AG10803 (cell line): ENCODE data around the gene FOXP1.
A peak's percentile ranks its signal among the peaks of the same experiment; 100 is the strongest.

Source experiments
- DNase-seq: peaks from one replicate; pipeline ENCODE4 v3.0.0; 2010; ENCODE audit warnings: low read depth
- H3K4me3 ChIP-seq: 2 replicates; pipeline ENCODE4 v1.5.1; 2011; ENCODE audit warnings: mild to moderate bottlenecking, low read length, control low read depth
- TF ChIP-seq, protein P1 (sequence below): conservative IDR thresholded peaks from 2 replicates; pipeline ENCODE4 v1.5.1; 2011; ENCODE audit warnings: mild to moderate bottlenecking, low read length, control low read depth, inconsistent platforms

FOXP1 gene

DNA sequence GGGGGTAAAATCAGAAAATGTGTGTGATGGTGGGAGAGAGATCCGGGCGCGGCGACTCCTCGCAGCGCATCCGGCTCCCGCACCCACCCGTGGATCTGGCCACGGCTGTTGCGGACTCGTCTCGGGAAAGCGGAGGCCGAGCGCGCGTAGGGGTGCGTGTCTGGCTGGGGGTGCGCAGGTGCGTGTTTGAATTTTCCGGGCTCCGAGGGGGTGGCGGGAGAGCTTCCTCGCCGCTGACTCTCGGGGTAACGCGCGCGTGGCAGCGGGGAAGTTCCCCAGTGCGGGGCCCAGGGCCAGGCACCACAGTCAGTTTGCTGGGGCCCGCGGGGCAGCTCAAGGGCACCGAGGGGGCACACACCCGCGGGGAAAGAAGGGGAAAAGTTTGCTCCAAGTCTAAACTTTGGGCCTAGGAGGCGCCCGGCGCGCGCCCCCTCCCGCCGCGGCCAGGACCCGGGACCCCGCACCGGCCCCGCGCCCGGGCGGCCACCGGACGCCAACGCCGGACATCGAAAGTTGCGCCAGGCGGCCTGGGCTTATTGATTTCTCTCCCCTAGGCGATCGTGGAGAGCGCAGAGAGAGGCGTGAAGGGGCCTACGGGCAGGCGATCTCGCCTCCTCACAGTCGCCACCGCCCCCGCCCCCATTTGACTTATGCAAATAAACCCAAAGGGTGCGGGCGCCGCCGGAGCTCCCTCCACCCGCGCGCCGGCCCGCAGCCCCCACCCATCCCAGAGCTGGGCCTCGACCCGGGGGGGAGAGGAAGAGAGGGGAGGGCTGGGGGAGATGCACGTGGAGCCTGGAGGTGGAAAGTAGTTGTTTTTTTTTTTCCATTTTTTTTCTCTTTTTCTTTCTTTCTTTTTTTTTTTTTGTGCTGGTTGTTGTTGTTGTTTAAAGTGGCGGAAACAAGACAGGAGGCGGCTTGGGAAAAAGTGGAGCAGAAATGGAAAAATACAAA lies 639 bp downstream of the FOXP1 start:
- TF ChIP-seq, protein P1, sequence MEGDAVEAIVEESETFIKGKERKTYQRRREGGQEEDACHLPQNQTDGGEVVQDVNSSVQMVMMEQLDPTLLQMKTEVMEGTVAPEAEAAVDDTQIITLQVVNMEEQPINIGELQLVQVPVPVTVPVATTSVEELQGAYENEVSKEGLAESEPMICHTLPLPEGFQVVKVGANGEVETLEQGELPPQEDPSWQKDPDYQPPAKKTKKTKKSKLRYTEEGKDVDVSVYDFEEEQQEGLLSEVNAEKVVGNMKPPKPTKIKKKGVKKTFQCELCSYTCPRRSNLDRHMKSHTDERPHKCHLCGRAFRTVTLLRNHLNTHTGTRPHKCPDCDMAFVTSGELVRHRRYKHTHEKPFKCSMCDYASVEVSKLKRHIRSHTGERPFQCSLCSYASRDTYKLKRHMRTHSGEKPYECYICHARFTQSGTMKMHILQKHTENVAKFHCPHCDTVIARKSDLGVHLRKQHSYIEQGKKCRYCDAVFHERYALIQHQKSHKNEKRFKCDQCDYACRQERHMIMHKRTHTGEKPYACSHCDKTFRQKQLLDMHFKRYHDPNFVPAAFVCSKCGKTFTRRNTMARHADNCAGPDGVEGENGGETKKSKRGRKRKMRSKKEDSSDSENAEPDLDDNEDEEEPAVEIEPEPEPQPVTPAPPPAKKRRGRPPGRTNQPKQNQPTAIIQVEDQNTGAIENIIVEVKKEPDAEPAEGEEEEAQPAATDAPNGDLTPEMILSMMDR: no peak
- DNase-seq: peak; percentile 58
- peak overlapping the region; percentile 88 for H3K4me3 ChIP-seq

DNA sequence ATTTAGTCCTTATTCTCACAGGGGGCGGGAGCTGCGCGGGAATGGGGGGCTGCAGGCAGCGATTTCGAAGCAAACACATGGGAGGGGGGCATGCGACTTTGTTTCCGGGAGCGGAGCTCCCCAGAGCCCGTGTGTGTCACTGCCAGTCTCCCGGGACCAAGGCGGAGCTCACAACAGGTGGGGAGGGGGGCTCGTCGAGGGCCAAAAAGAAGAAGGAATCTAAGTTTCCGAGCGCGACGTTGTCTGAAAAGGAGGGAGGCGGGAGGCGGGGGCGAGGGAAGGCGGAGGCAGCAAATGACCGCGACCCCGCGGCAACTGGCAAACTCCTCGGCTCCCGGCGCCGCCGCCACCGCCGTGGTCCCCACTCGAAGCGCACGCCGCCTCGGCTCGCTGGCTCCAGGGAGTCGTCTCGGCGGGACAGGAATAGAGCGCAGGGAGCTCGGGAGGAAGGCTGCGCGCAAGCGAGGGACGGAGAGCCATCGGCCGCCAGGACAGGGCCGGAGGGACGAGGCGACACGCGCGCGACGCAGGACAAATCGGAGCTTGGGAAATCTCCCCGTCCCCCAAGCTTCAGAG lies 1.4 kb downstream of the FOXP1 start:
- DNase-seq: peak; percentile 33
- peak overlapping the region; percentile 88 for H3K4me3 ChIP-seq
- TF ChIP-seq, protein P1: no peak

DNA sequence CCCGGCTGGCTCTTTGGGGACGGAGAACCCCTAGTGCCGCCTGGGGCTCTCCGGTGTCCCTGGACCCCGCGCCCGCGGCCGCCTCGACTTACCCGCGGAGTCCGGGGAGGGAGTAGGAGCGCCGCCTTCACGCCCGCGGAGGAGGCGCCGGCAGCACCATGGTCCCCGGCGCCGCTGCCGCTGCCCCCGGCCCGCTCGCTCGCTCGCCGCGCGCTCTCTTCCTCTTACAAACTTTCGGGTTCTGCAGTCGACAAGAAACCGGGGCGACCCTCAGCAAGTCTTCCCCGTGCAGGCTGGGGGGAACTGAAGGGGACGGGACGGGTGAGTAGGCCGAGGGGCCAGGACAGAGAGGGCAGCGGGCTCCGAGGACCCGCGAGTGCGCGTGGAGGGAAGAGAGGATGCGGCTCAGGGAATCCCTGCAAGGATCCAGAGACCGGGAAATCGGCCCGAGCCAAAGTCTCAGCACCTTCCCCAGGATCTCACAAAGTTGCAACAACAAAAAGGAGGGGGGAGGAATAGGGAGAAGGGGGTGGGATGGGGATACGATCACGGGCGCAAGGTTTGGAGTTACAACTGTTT lies 2.0 kb downstream of the FOXP1 start:
- peak; percentile 36 for DNase-seq
- peak overlapping the region; percentile 88 for H3K4me3 ChIP-seq
- TF ChIP-seq, protein P1: no peak

DNA sequence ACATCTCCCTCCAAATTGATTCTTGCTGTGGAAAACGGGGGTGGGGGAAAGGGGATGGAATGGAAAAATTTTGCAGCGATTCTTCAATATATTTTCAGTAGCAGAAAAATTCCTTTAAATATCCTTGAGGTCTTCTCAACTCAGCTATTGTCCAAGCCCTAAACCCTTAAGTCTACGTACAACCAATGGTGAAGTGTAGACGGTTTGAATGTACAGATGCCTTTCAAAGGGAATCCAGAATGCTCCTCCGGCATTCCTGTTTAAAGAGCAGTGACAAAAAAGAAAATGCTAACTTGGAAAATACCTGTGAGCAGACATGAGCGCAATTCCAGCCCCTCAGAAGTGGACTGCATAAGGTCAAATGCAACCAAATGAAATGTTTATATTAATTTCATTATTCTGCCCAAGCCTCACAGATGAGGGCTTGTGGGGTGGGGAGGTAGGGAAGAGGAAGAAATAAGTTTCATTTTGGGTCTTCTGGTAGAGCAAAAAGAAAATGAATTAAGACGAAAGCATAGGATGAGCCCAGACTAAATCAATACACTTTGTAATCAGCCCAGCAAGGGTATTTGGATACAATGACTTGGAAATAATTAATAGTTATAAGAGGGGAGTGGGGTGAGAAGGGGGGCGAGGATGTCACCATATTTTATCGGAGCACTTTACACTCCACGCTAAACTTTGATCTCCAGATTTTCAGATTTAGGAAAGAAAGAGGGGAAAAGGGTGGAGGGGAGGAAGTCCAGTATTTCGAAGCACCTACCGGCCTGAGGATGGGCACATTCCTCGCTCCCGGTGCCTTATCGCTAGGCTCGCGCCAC lies 2.7 kb downstream of the FOXP1 start:
- TF ChIP-seq, protein P1: no peak
- peak overlapping the region; percentile 88 for H3K4me3 ChIP-seq
- no peak for DNase-seq

DNA sequence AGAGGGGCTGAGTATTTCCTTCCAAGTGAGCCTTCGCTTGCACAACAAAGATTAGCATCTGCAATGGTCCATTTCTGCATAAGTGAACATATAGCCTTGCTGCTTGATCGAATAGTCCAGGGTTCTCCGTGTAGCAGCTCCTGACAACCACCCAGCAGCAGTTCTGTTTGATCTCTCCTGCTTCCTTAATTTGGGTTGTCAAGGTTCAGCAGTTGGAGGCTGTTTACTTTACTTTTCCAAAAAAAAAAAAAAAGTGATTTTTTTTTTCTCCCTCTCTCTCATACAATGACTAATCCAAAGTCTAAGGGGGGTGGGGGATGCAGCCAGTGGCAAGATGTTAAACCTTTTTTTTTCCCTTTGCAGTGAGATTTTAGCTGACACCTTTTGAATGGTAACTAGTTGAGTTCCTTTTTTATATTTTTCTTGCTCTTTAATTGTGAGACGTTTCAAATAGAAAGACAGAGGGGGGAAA lies 3.6 kb downstream of the FOXP1 start:
- peak; percentile 25 for DNase-seq
- TF ChIP-seq, protein P1: no peak
- H3K4me3 ChIP-seq: peak overlapping the region; percentile 88

DNA sequence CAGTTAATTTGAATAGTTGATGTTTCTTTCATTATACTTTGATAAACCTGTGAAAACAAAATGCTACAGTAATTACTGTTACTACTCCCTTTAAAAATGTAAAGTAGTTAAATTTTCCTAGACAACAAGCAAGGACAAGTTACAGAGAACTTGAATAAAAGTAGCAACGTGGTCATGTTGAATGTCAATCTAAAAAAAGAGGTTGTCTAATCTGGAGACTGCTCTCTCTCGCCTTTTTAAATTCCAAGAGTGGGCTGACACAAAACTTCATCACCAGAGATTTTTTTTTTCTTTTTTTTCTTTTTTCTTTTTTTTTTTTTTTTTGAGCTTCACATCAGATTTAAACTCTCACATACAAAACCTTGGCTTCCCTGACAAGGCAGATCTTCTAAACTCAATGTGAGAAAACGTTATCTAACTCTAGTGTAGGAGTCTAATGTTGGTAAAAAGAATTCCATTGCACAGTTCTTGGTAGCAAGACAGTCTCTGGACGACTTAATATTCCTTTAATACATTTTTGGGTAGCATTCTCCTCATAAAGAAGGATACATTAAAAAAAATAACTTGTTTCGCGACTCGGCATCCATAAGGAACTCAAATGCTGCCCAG lies 4.1 kb downstream of the FOXP1 start:
- TF ChIP-seq, protein P1: no peak
- no peak for DNase-seq
- H3K4me3 ChIP-seq: peak overlapping the region; percentile 11
